Testis (tissue), 2 donors: ENCODE data around the gene FHOD1.

Experiments
- CTCF ChIP-seq, 3 experiments: fragments of 450-650 bp in 2 of 3; fragments of 200-600 bp in 1 of 3; sonication (generic) in 1 of 3; IDR thresholded peaks; one replicate each; pipeline ENCODE4 v1.5.1; 2016 to 2019; ENCODE audit warnings: antibody characterized with exemption in 3 of 3, mild to moderate bottlenecking in 2 of 3, moderate library complexity in 1 of 3
- POLR2A ChIP-seq: fragments of 450-650 bp; IDR thresholded peaks from one replicate; pipeline ENCODE4 v1.6.1; 2017; ENCODE audit warnings: antibody characterized with exemption, mild to moderate bottlenecking, moderate library complexity

DNA sequence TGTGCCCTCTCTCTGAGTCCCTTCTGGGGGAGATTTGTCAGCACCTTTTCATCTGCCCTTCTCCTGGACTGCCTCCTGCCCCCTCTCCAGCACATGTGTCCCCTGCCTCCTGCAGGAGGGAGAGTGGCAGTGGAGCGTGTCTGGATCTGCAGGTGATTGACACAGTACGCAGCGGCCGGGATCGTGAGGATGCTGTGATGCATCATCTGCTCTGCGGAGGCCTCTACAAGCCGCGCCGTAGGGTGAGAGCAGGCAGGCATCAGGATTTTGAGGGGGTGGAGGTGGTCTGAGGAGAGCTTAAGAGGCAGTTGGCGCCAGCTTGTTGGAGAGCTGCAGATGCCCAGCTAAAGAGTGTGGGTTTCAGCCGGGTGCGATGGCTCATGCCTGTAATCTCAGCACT lies 12.4 kb upstream of the FHOD1 start:
- TF ChIP-seq CTCF (IDR thresholded peaks at IDR 0.05), result no peak
- no peak for TF ChIP-seq POLR2A
